ENCODE results near the gene IPO13.

Gene IPO13

GRCh38 chr1:43983253-43983899 lies 36.6 kb downstream of the IPO13 start:
- H3K4me3 ChIP-seq (ENCODE audit: low read depth, low read length), result no peak overlapping the region
- DNase-seq (ENCODE audit: low read depth), result no peak
- no peak for TF ChIP-seq CTCF (IDR thresholded peaks at IDR 0.05; ENCODE audit: low read depth, low read length, missing control alignments)
- in situ Hi-C loops (cut with HindIII; ENCODE audit: low sequenced_read_pairs), result no loop called here

GRCh38 chr1:43984855-43985254 lies 38.1 kb downstream of the IPO13 start:
- no peak for DNase-seq (ENCODE audit: low read depth)
- TF ChIP-seq CTCF (IDR thresholded peaks at IDR 0.05; ENCODE audit: low read depth, low read length, missing control alignments), result no peak
- H3K4me3 ChIP-seq (ENCODE audit: low read depth, low read length), result no peak overlapping the region
- in situ Hi-C loops (cut with HindIII; ENCODE audit: low sequenced_read_pairs), result no loop called here

- no peak for DNase-seq (ENCODE audit: low read depth)
- in situ Hi-C loops (cut with HindIII; ENCODE audit: low sequenced_read_pairs), result no loop called here
- H3K4me3 ChIP-seq (ENCODE audit: low read depth, low read length), result no peak overlapping the region
- TF ChIP-seq CTCF (IDR thresholded peaks at IDR 0.05; ENCODE audit: low read depth, low read length, missing control alignments), result no peak
Measured at GRCh38 chr1:43985984-43986595, 39.3 kb downstream of the IPO13 start.

GRCh38 chr1:43986712-43987111 lies 40.0 kb downstream of the IPO13 start:
- no peak overlapping the region for H3K4me3 ChIP-seq (ENCODE audit: low read depth, low read length)
- in situ Hi-C loops (cut with HindIII; ENCODE audit: low sequenced_read_pairs), result no loop called here
- TF ChIP-seq CTCF (IDR thresholded peaks at IDR 0.05; ENCODE audit: low read depth, low read length, missing control alignments), result peak; percentile 2
- DNase-seq (ENCODE audit: low read depth), result no peak

- in situ Hi-C loops (cut with HindIII; ENCODE audit: low sequenced_read_pairs), result no loop called here
Measured at GRCh38 chr1:43987159-43987902, 40.6 kb downstream of the IPO13 start.

More at GRCh38 chr1:43987159-43987902, 40.6 kb downstream of the IPO13 start:
- no peak for DNase-seq (ENCODE audit: low read depth)
- H3K4me3 ChIP-seq (ENCODE audit: low read depth, low read length), result no peak overlapping the region
- TF ChIP-seq CTCF (IDR thresholded peaks at IDR 0.05; ENCODE audit: low read depth, low read length, missing control alignments), result no peak

Measured in astrocyte of the cerebellum (primary cell).